Fibroblast of villous mesenchyme (primary cell): Measurements from ENCODE around the gene UBAP2L. TPM values are rescaled to one million over a fixed set of nuclear protein-coding genes. Genes with fewer than 3 reads are reported as not detected.
A peak's percentile ranks its signal among the peaks of the same experiment; 100 is the strongest.

Source experiments
- DNase-seq: peaks from one replicate; pipeline ENCODE4 v3.0.0-alpha.2; 2010; ENCODE audit warnings: low read depth
- H3K4me3 ChIP-seq: 2 replicates; pipeline ENCODE4 v1.5.1; 2011; ENCODE audit warnings: low read depth, mild to moderate bottlenecking, low read length
- total RNA-seq: library from RNA; depleted of rRNA; stranded (reverse); fragments of >200 nt; gene quantifications from 2 replicates; pipeline ENCODE4 v1.2.3, GENCODE V29; 2012
- TF ChIP-seq, protein P1 (sequence below): IDR thresholded peaks from 2 replicates; pipeline ENCODE4 v1.5.1; 2012; ENCODE audit warnings: low read depth, mild to moderate bottlenecking, low read length; ENCODE audit not compliant: insufficient read depth

Gene UBAP2L
- total RNA-seq, 1 donor: 126 TPM

DNA sequence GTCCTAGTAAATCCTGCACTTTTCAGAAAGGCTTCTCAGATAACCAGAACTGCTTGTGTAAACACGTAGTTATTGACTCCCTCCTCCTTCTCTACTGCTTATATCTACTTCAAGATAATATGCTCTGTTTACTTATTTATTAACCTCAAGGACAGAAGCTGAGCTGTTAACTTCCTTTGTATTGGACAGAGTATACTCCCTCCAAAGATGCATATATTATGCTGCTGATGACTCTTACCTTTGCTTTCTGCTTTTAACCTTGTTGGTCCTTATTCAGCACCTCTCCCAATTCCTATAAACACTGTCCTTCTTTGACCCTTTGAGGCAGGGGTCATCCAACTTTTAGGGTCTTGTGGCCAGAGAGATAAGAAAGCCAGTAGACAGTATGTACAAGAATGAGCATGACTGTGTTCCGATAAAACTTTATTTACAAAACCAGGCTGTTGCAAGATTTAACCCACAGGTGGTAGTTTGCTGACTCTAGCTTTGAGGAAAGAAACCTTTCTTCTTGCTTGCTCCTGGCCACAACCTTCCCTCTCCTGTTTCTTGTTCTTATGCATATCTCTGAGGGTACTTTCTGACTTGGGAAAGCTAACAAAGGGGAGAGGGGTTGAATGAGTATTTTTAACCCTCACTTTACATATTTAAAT is 33.8 kb upstream of the UBAP2L start:
- peak; percentile 41 for DNase-seq
- TF ChIP-seq, protein P1, sequence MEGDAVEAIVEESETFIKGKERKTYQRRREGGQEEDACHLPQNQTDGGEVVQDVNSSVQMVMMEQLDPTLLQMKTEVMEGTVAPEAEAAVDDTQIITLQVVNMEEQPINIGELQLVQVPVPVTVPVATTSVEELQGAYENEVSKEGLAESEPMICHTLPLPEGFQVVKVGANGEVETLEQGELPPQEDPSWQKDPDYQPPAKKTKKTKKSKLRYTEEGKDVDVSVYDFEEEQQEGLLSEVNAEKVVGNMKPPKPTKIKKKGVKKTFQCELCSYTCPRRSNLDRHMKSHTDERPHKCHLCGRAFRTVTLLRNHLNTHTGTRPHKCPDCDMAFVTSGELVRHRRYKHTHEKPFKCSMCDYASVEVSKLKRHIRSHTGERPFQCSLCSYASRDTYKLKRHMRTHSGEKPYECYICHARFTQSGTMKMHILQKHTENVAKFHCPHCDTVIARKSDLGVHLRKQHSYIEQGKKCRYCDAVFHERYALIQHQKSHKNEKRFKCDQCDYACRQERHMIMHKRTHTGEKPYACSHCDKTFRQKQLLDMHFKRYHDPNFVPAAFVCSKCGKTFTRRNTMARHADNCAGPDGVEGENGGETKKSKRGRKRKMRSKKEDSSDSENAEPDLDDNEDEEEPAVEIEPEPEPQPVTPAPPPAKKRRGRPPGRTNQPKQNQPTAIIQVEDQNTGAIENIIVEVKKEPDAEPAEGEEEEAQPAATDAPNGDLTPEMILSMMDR: no peak
- H3K4me3 ChIP-seq: no peak overlapping the region

DNA sequence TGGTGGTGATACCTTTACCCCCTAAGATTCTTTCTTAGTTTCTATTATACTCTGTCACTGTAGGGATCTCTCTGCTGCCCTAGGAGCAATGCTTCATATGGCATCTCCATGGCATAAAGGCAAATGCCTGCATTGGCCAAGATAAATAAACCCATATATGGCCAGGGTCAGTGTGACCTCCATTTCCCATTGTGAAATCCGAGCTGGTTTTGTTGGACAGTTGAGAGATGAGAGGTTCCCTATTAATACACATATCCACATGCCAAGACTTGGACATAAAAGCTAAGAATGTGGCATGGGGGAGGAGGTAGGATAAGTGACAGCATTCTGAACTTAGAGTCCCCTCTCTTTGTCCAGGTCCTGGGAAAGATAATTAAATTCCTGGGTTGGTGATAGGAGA is 30.2 kb upstream of the UBAP2L start:
- peak; percentile 49 for DNase-seq
- TF ChIP-seq, protein P1: no peak
- no peak overlapping the region for H3K4me3 ChIP-seq

DNA sequence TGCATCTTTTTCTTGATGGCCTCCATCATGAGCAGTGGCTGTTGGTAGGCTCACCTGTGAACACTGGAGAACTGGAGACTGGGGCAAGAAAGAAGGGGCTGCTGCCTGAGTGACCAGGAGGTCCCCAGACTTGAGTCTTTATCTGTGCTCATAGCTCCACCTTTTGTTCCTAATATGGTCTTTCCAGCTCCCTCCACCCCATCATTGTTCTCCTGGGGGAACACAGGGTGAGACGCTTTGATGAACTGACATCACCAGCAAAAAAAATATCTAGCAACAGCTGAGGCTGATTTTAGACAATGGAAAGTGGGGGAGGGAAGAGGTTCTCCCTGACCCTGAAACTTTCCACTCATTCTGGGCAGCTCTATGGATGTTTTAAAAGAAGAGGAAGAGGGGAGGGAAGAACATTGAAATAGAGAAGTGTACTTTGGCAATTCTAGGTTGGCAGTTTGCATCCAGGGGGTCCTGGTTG is 28.7 kb upstream of the UBAP2L start, which contains the start of gene TPM3:
TPM3 (minus strand) TSS at position 111 of the 472 bp plus-strand sequence; CDS start at position 29, 82 bp downstream.
- DNase-seq: no peak
- TF ChIP-seq, protein P1: no peak
- no peak within 1 kb of the TSS for H3K4me3 ChIP-seq

DNA sequence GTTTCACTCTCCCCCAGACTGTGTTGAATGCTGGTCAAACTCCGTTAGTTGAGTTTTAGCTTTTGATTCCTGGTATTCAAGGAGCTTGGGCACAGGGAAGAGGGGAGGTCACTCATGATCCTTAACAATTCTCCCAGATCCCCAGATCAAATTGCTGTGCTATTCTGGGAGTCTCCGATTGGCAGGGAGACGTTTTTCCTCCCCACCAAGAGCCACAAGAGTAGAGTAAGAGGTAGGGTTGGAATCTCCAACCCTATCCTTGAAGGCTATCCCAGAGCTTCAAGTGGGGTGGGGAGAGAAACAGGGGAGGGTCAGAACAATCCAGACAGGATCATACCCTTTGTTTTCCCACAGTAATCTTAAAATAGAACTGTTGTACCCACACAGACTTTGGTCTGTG is 28.3 kb upstream of the UBAP2L start:
- H3K4me3 ChIP-seq: no peak overlapping the region
- TF ChIP-seq, protein P1: no peak
- no peak for DNase-seq

DNA sequence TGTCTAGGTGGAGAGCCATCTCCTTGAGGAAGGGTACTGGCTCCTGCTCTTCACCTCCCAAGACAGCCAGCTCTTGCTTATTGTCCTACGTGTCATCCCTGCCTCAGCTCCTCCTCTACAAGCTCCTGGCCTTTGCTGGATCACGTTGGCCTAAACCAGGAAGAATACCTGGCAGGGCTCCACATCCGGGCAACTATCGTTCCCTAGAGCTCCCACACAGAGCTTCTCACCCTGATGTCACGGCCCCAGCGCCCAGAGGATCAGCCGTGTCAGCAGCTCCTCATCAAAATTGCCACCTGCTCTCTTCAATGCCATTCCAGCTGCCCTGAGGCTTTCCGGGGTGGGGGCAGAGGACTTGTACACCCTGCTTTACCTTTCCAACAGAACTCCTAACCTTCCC is 26.9 kb upstream of the UBAP2L start:
- no peak for DNase-seq
- H3K4me3 ChIP-seq: no peak overlapping the region
- TF ChIP-seq, protein P1: no peak

DNA sequence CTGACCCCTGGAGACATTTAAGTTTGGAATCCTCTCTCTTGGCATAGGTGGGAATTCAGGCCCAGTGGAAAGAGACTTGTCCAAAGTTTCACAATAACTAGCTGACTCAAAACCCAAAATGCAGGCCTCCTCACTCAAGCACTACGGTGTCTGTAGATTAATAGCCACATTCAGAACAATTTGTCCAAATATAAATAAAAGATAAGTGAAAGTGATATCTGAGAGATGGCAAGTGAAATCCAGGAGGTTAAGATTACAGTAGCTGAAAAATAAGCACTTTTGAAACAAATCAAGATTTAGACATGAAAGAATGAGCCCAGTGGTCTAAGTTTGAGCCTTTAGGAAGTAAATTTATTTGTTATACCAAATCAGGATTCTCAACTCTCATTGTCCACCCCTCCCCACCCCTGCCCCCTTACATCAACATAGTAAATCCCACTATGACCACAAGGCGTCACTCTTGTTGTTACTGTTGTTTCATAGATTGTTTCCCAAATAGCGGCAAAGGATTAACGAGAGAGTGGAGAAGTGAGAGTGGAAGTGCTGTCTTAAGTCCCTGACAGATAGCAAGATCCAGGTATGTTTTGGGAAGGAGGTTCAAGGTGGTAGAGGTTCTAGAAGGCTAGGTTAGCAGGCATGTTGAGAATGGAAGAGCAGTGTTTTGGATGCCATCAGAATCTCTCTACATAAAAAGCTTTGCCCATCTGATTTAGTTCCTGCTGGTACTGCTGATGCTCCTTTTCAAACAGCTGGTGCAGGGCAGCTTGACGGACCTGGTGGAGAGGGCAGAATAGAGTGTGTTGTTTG is 21.8 kb upstream of the UBAP2L start:
- peak; percentile 78 for DNase-seq
- no peak overlapping the region for H3K4me3 ChIP-seq
- TF ChIP-seq, protein P1: peak; percentile 55
